SK-N-SH (cell line): ENCODE results near the gene CAPNS2. TPM values are rescaled to one million over a fixed set of nuclear protein-coding genes. Genes with fewer than 3 reads are reported as not detected.

ENCODE experiments used
- polyA plus RNA-seq, 3 experiments: library from polyadenylated mRNA; depleted of rRNA; stranded (reverse); fragments of >200 nt; gene quantifications; 2 replicates each; pipeline ENCODE4 v1.2.3, GENCODE V29; 2012

Gene CAPNS2
- polyA plus RNA-seq, 1 of the 3 experiments (the other 2 are of a cell fraction), result 0.13 TPM

Other genes starting within 250 kb of the CAPNS2 start
- gene IRX6, start 242.5 kb upstream of the CAPNS2 start, polyA plus RNA-seq (2012; rRNA removed), result not detected in 2 replicates
- 963 and 1,101 TPM in 2 replicates for gene MMP2, start 87.5 kb upstream of the CAPNS2 start, polyA plus RNA-seq (2012; rRNA removed)
- gene LPCAT2, start 57.6 kb upstream of the CAPNS2 start, polyA plus RNA-seq (2012; rRNA removed), result 9.1 and 14.5 TPM in 2 replicates
- 3.3 and 12.7 TPM in 2 replicates for gene SLC6A2, start 89.3 kb downstream of the CAPNS2 start, polyA plus RNA-seq (2012; rRNA removed)